HUDEP-2 (cell line): ENCODE results near the gene CD46.

Source experiments
- DNase-seq, 76 experiments: peaks; one replicate each; lab custom pipeline; 2025; ENCODE audit not compliant: unreplicated experiment in 76 of 76; lab: John Stamatoyannopoulos, UW

Gene CD46

GRCh38 chr1:207841901-207842300 is 90.0 kb downstream of the CD46 start:
- no peak for DNase-seq

- DNase-seq, result no peak
These were observed 90.7 kb downstream of the CD46 start for GRCh38 chr1:207842506-207842905.

- no peak for DNase-seq
These were observed 92.5 kb downstream of the CD46 start for GRCh38 chr1:207844371-207844770.
